Activated CD8-positive, alpha-beta memory T cell treated with anti-CD3 and anti-CD28 coated beads, Interleukin-2, amount 50 U/mL, for 4 hours (primary cell): ENCODE results near the gene AK5.

Source experiments
- DNase-seq: peaks from one replicate; pipeline ENCODE4 v3.0.0-alpha.2; 2020

The AK5 gene

GRCh38 chr1:77355010-77355409, 73.2 kb downstream of the AK5 start:
- no peak for DNase-seq

- no peak for DNase-seq
Observed at GRCh38 chr1:77356136-77356535, 74.3 kb downstream of the AK5 start.

GRCh38 chr1:77360256-77360655, 78.4 kb downstream of the AK5 start:
- no peak for DNase-seq

- no peak for DNase-seq
Observed at GRCh38 chr1:77361621-77362020, 79.8 kb downstream of the AK5 start.

- no peak for DNase-seq
Observed at GRCh38 chr1:77370161-77370560, 88.3 kb downstream of the AK5 start.

- no peak for DNase-seq
Observed at GRCh38 chr1:77370583-77371306, 88.9 kb downstream of the AK5 start.

GRCh38 chr1:77371396-77371795, 89.6 kb downstream of the AK5 start:
- DNase-seq, result no peak

- DNase-seq, result no peak
Observed at GRCh38 chr1:77373702-77374101, 91.9 kb downstream of the AK5 start.

GRCh38 chr1:77375541-77375940, 93.7 kb downstream of the AK5 start:
- no peak for DNase-seq

- no peak for DNase-seq
Observed at GRCh38 chr1:77375990-77376389, 94.2 kb downstream of the AK5 start.

- no peak for DNase-seq
Observed at GRCh38 chr1:77378723-77379535, 97.1 kb downstream of the AK5 start.

GRCh38 chr1:77382366-77382765, 100.5 kb downstream of the AK5 start:
- DNase-seq, result no peak

GRCh38 chr1:77383236-77383635, 101.4 kb downstream of the AK5 start:
- DNase-seq, result no peak

GRCh38 chr1:77385551-77385950, 103.7 kb downstream of the AK5 start:
- no peak for DNase-seq

GRCh38 chr1:77386276-77386675, 104.5 kb downstream of the AK5 start:
- no peak for DNase-seq

GRCh38 chr1:77387553-77387952, 105.7 kb downstream of the AK5 start:
- no peak for DNase-seq

- no peak for DNase-seq
Observed at GRCh38 chr1:77388661-77389060, 106.8 kb downstream of the AK5 start.

GRCh38 chr1:77392486-77392885, 110.7 kb downstream of the AK5 start:
- DNase-seq, result no peak

- DNase-seq, result no peak
Observed at GRCh38 chr1:77394166-77394565, 112.3 kb downstream of the AK5 start.

GRCh38 chr1:77395051-77395450, 113.2 kb downstream of the AK5 start:
- DNase-seq, result no peak

GRCh38 chr1:77398152-77398551, 116.3 kb downstream of the AK5 start:
- no peak for DNase-seq

GRCh38 chr1:77399250-77400086, 117.6 kb downstream of the AK5 start:
- no peak for DNase-seq

- DNase-seq, result no peak
Observed at GRCh38 chr1:77400781-77401180, 119.0 kb downstream of the AK5 start.

GRCh38 chr1:77401384-77401783, 119.6 kb downstream of the AK5 start:
- no peak for DNase-seq
